Endothelial cell of umbilical vein (primary cell): ENCODE data around the gene PXK. TPM values are rescaled to one million over a fixed set of nuclear protein-coding genes. Genes with fewer than 3 reads are reported as not detected.

Source experiments
- BruUV-seq: library from RNA; stranded (reverse); fragments of 400-500 nt; replicated peaks from 2 replicates; lab custom pipeline; 2021; lab: Mats Ljungman, UMichigan
- CTCF ChIA-PET: fragments of 300-600, 350-600 bp; sonication (Branson Sonifier 250); formaldehyde crosslinking; loops from one replicate; lab custom pipeline; 2021; ENCODE audit warnings: antibody characterized with exemption, inconsistent platforms; lab: Charles Lee
- POLR2A ChIA-PET: fragments of 300-600, 350-600 bp; sonication (Branson Sonifier 250); formaldehyde crosslinking; loops from one replicate; lab custom pipeline; 2021; ENCODE audit warnings: antibody characterized with exemption, inconsistent platforms; lab: Charles Lee
- DNase-seq: peaks from one replicate; pipeline ENCODE4 v3.0.0-alpha.2; 2011; ENCODE audit warnings: low read depth, low spot score
- FAIRE-seq: peaks from 2 replicates; lab custom pipeline; 2011; peaks lifted over from hg19 to GRCh38; lab: Jason Lieb, UNC
- H2AFZ ChIP-seq: 2 replicates; pipeline ENCODE4 v1.6.0; 2012; ENCODE audit warnings: low read depth, low read length, control low read depth, inconsistent platforms
- H3K27ac ChIP-seq: 2 replicates; pipeline ENCODE4 v1.5.1; 2011; ENCODE audit warnings: low read depth, mild to moderate bottlenecking, control low read depth, low read length, moderate library complexity; ENCODE audit not compliant: insufficient read depth
- H3K27me3 ChIP-seq, 2 experiments: 2 replicates each; pipeline versions ENCODE4 v1.6.0 to v1.6.1; 2011; ENCODE audit warnings: low read length in 2 of 2, mixed read lengths in 1 of 2; ENCODE audit not compliant: control insufficient read depth in 2 of 2, insufficient read depth in 2 of 2
- H3K36me3 ChIP-seq, 2 experiments: 2 replicates in 1 of 2; 3 replicates in 1 of 2; pipeline ENCODE4 v1.5.1; 2011; ENCODE audit warnings: low read length in 2 of 2, mild to moderate bottlenecking in 1 of 2, moderate library complexity in 1 of 2; ENCODE audit not compliant: control insufficient read depth in 2 of 2, insufficient read depth in 2 of 2; ENCODE audit errors: extremely low read depth in 1 of 2
- H3K4me1 ChIP-seq: 3 replicates; pipeline ENCODE4 v1.5.1; 2011; ENCODE audit warnings: mild to moderate bottlenecking, low read length; ENCODE audit not compliant: control insufficient read depth, insufficient read depth; ENCODE audit errors: extremely low read depth
- H3K4me2 ChIP-seq: 2 replicates; pipeline ENCODE4 v1.6.1; 2011; ENCODE audit warnings: low read length, control low read depth, mixed read lengths; ENCODE audit not compliant: insufficient read depth
- H3K4me3 ChIP-seq, 3 experiments: fragments of 200-600 bp in 1 of 3; sonication (generic), shearing (Covaris generic) in 1 of 3; replicated peaks in 1 of 3; 2 replicates each; pipeline ENCODE4 v1.5.1; 2011 to 2016; ENCODE audit warnings: control low read depth in 3 of 3, low read length in 3 of 3, mild to moderate bottlenecking in 2 of 3, inconsistent platforms in 1 of 3, low read depth in 1 of 3, moderate library complexity in 1 of 3; ENCODE audit not compliant: insufficient read depth in 1 of 3
- H3K79me2 ChIP-seq: 2 replicates; pipeline ENCODE4 v1.6.0; 2012; ENCODE audit warnings: low read length, inconsistent platforms; ENCODE audit not compliant: control insufficient read depth, insufficient read depth
- H3K9ac ChIP-seq: replicated peaks from 2 replicates; pipeline ENCODE3; 2011; ENCODE audit warnings: low read length, control low read depth; ENCODE audit not compliant: insufficient read depth; ENCODE audit errors: extremely low read depth
- H3K9me1 ChIP-seq: replicated peaks from 3 replicates; pipeline ENCODE4 v1.6.0; 2011; ENCODE audit warnings: mild to moderate bottlenecking, low read length; ENCODE audit not compliant: control insufficient read depth, insufficient read depth; ENCODE audit errors: extremely low read depth
- H3K9me3 ChIP-seq: replicated peaks from 2 replicates; pipeline ENCODE4 v1.5.1; 2012; ENCODE audit warnings: low read length, inconsistent platforms; ENCODE audit not compliant: control insufficient read depth, insufficient read depth
- H4K20me1 ChIP-seq: replicated peaks from 2 replicates; pipeline ENCODE3; 2011; ENCODE audit warnings: mild to moderate bottlenecking, low read length; ENCODE audit not compliant: control insufficient read depth, insufficient read depth; ENCODE audit errors: extremely low read depth
- CTCF ChIP-seq, 2 donors: IDR thresholded peaks; 1 replicate in 1 of 2; 2 replicates in 1 of 2; pipeline ENCODE4 v1.5.1; 2011; ENCODE audit warnings: low read length in 2 of 2, mild to moderate bottlenecking in 2 of 2, moderate library complexity in 2 of 2, control low read depth in 1 of 2, inconsistent platforms in 1 of 2, low read depth in 1 of 2; ENCODE audit not compliant: insufficient read depth in 1 of 2; ENCODE audit errors: extremely low read depth in 1 of 2
- EZH2 ChIP-seq: IDR thresholded peaks from 2 replicates; pipeline ENCODE4 v1.6.1; 2012; ENCODE audit warnings: borderline replicate concordance, low read depth, mild to moderate bottlenecking, moderate library complexity, low read length, inconsistent platforms; ENCODE audit not compliant: severe bottlenecking
- FOS ChIP-seq: IDR thresholded peaks from 2 replicates; pipeline ENCODE4 v1.6.1; 2011; ENCODE audit warnings: mild to moderate bottlenecking, low read length, moderate library complexity, borderline replicate concordance; ENCODE audit not compliant: insufficient read depth
- GATA2 ChIP-seq: IDR thresholded peaks from 2 replicates; pipeline ENCODE4 v1.7.0; 2011; ENCODE audit warnings: low read depth, mild to moderate bottlenecking, moderate library complexity, mixed read lengths, low read length; ENCODE audit not compliant: insufficient read length, insufficient read depth
- JUN ChIP-seq: IDR thresholded peaks from 2 replicates; pipeline ENCODE4 v1.6.1; 2011; ENCODE audit warnings: borderline replicate concordance, low read depth; ENCODE audit not compliant: insufficient read length, insufficient read depth
- MAX ChIP-seq: IDR thresholded peaks from 2 replicates; pipeline ENCODE4 v1.6.1; 2011; ENCODE audit not compliant: insufficient read depth, insufficient read length
- MYC ChIP-seq: IDR thresholded peaks from one replicate; pipeline ENCODE4 v1.6.1; 2011; ENCODE audit warnings: mild to moderate bottlenecking, low read depth, low read length
- POLR2A ChIP-seq: IDR thresholded peaks from 2 replicates; pipeline ENCODE4 v1.6.1; 2012; ENCODE audit warnings: low read depth, mild to moderate bottlenecking, control low read depth, low read length
- POLR2AphosphoS5 ChIP-seq: IDR thresholded peaks from 2 replicates; pipeline ENCODE4 v1.6.1; 2012; ENCODE audit warnings: low read depth, mild to moderate bottlenecking, control low read depth, low read length, moderate library complexity; ENCODE audit not compliant: insufficient read depth
- dilution Hi-C: fragments of 300-500 bp; cut with MboI; formaldehyde crosslinking; loops from one replicate; pipeline ENCODE4 v1.15.0; 2019; ENCODE audit warnings: low sequenced_read_pairs; ENCODE audit not compliant: extremely low pct_ligation_motif_present
- intact Hi-C: fragments of 100-400 bp; cut with micrococcal nuclease; formaldehyde crosslinking; loops from one replicate; pipeline ENCODE4 v1.10.0; 2022
- polyA plus RNA-seq, 4 experiments: library from polyadenylated mRNA; depleted of rRNA in 3 of 4; stranded (reverse) in 3 of 4; unstranded in 1 of 4; fragments of >200 nt; gene quantifications; 2 replicates each; pipeline versions ENCODE4 v1.2.1 to v1.2.3, GENCODE V29; 2011 to 2012; ENCODE audit warnings: missing spikeins in 1 of 4
- total RNA-seq: library from RNA; stranded (reverse); gene quantifications from 2 replicates; pipeline ENCODE4 v1.2.3, GENCODE V29; 2021

The PXK gene
- total and polyA plus RNA-seq, 2 donors (not counting 3 experiments of a cell fraction or from before 2014, with no cell fraction given), result 11.3 to 14.6 TPM

- dilution Hi-C loops (no loop called here), intact Hi-C loops (no loop called here)
- Histone ChIP-seq H3K79me2 (no peaks in the 10 kb centered on the region), H3K9ac (no peak overlapping the region), H3K4me1 (peaks cover 3% of the 10 kb centered on the region), H3K9me3 (no peaks in the 10 kb centered on the region), H3K4me2 (no peak overlapping the region), H3K36me3 (no peaks in the 10 kb centered on the region), H3K9me1 (no peaks in the 10 kb centered on the region), H3K4me3 (no peak overlapping the region), H2AFZ (no peak overlapping the region), H4K20me1 (no peaks in the 10 kb centered on the region), H3K27ac (no peak overlapping the region), H3K27me3 (no peaks in the 10 kb centered on the region)
- BruUV-seq, result no TSS peak
- no peak for TF ChIP-seq JUN
- no peak for TF ChIP-seq MAX
- TF ChIP-seq POLR2A, result no peak
- no peak for TF ChIP-seq CTCF (IDR thresholded peaks at IDR 0.05; ENCODE audit: extremely low read depth in 1 of 2, insufficient read depth in 1 of 2, low read depth in 1 of 2, low read length in 2 of 2)
- CTCF ChIA-PET, result interaction anchor here (0.6 to 1.4 kb wide), 5 partner anchors 10 to 167 kb away, joined by 3 to 8 read pairs (median 4); partner anchors contain the start of genes HTD2, KCTD6 and RPP14
- FAIRE-seq, result no peak
- POLR2A ChIA-PET, result no interaction called here
- no peak for DNase-seq
Observed at GRCh38 chr3:58473275-58473674, 140.6 kb downstream of the PXK start.

- Histone ChIP-seq H3K9ac (no peak overlapping the region), H3K79me2 (no peaks in the 10 kb centered on the region), H3K4me2 (no peak overlapping the region), H2AFZ (no peak overlapping the region), H3K36me3 (no peaks in the 10 kb centered on the region), H3K9me3 (no peaks in the 10 kb centered on the region), H3K4me3 (no peak overlapping the region), H3K27me3 (peaks cover 0 to 4% of the 10 kb centered on the region in 2 experiments), H4K20me1 (no peaks in the 10 kb centered on the region), H3K4me1 (peaks cover 3% of the 10 kb centered on the region), H3K9me1 (no peaks in the 10 kb centered on the region), H3K27ac (no peak overlapping the region)
- FAIRE-seq (no peak), DNase-seq (no peak)
- no peak for TF ChIP-seq MYC
- TF ChIP-seq CTCF (IDR thresholded peaks at IDR 0.05; ENCODE audit: extremely low read depth in 1 of 2, insufficient read depth in 1 of 2, low read depth in 1 of 2, low read length in 2 of 2), result no peak
- TF ChIP-seq GATA2, result no peak
- no peak for TF ChIP-seq POLR2A
- TF ChIP-seq JUN, result no peak
- no peak for TF ChIP-seq MAX
- no peak for TF ChIP-seq POLR2AphosphoS5
- TF ChIP-seq EZH2, result no peak
- no peak for TF ChIP-seq FOS
- ChIA-PET POLR2A (no interaction called here), CTCF (interaction anchor here (0.8 to 1.1 kb wide), 2 partner anchors 17 to 94 kb away, joined by 4 read pairs; partner anchors contain the start of gene KCTD6)
- dilution Hi-C loops, result no loop called here
- intact Hi-C loops, result no loop called here
- no TSS peak for BruUV-seq
Observed at GRCh38 chr3:58474348-58474911, 141.7 kb downstream of the PXK start.
